ENCODE data around the gene ACHE.

The ACHE gene

DNA sequence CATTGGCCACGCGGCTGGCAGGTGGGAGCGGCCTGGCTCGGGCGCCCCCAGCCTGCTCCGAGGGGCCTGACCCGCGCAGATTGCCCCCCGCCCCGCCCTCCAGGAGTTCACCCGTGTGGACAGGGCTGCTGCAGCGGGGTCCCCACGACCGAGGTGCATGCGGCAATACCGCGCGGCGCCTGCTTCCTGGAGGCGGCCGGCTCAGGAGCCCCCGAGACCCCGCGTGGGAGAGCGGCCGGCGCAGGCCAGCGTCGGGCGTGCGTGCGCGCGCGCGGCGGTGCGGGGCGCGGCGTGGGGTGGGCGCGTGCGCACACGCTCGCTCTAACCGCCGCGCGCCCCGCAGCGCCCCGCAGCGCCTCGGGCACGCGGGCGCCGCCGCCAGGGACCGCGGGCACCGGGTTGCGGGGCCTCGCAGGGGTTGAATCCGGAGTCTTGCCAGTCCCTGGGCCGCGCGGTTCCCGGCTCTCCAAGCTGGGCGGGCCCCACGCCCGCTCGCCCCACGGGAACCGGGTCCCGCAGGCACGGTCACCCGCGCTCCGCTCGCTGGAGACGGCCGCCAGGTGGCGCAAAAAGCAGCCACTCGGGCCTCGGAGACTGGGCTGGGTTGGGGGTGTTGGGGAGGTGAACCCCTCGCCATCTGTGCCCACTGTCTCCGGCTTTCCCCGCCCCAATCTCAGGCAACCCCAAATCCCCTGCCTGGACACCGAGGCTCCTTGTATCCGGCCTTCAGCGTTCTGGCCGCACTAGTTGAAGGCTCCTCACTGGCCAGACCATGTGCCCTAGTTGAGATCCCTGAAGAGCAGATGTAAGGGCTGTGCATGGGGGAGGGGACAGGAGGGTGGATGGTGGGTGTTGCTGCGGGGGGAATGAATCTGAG, 1.3 kb upstream of the ACHE start:
- DNase-seq (ENCODE audit: low read depth) = no peak

DNA sequence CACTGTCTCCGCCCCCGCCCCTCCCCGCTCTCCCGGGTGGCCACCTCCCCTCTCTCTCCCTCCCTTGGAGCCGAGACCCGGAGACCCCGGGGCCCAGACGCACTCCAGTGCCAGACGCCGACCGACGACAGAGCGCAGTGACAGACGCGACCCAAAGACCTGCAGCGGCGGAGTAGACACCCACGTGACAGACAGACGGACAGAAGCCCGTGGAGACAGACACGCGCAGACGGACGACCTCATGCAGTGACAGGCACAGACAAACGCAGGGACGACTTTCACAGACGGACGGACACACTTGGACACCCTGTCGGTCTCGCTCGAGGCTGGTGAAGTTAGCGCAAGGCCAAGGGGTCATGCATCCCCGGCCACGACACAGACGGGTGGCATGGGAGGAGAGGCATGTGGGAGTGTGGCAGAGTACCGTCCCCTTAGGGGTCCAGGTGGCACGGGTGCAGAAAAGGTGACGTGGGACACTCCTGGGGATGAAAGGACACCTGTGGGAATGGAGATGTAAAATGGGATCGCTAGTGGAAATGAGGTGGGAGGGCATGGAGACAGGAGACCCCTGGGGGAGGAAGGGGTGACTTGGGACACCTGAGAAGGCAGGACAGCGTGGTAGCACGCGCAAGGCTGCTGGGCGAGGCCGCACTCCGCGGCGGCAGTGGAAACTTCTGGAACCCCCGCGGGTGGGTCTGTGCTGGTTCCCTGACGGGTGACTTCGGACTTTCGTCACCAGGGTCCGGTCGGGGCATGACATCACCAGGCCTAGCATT, 456 bp upstream of the ACHE start:
- DNase-seq (ENCODE audit: low read depth) = no peak

DNA sequence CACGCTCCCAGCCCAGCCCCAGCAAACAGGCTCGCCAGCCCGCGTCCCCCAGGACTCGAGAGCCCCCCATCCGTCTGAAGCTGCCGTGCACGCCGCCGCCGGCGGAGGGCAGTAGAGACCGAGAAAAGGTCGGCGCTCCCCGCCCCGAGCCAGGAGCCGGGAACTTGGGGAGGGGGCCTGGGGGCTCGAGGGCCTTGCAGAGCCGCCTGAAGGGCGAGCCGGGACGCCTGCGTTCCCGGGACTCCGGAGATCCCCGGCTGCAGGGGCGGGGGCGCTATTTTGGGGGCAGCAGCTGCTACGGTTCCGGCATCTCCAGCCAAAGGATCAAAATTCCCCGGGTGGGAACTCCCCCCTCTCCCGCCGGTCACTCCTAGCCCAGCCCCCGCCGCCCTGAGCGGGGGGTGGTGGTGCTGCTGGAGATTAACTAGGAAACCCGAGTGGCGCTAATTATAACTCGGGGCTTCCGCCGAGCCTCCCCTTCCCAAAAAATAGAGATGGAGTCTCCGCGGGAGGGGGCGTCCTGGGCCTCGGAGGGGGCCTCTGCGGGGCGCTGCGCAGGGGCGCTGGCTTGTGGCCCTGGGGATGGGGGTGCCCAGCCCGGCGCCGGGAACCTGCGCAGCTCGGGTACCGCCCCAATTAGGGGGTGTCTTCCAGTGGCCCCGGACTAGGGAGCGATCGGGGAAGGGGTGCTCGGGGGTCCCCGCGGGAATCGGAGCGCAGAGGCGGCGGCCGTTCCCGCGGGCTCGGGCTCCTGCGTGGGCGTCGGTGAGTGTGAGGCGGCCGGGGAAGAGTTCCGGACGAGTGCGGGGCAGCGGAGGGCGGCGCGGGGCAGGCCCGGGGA, 608 bp downstream of the ACHE start:
- DNase-seq (ENCODE audit: low read depth) = no peak

DNA sequence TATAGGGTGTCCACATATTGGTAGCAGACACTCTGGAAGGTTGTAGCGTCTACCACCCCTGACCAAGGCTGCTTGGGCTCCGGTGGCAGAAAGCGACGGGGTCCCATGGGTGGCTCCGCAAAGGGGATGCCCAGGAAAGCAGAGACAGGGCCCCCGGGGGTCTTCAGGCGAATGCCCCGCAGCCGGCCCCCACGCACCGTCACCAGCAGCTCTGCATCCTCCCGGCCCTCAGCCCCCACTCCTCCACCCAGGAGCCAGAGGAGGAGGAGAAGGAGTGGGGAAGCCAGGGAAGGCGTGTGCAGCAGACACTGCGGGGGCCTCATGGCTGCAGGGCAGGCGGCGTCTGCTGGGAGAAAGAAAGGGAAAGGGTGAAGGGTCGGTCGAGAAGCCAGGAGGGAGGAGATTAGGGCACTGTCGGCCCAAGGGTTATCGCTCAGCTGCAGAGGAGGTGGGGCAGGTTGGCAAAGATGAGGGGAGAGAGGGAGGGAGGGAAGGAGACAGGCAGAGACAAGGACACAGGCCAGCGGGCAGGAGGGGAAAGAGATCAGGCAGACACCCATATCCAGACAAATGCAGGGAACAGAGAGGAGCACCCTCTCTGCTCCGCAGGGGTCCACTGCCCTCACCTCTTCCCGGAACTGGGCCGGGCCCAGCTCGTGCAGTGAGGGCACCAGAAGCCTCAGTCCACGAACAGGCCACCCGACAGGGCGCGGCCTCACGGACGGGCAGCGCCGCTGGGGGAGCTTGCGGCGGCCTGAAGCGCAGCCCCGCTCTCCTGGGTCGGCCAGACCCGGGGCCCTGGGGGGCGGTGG, 1.6 kb downstream of the ACHE start:
- no peak for DNase-seq (ENCODE audit: low read depth)

DNA sequence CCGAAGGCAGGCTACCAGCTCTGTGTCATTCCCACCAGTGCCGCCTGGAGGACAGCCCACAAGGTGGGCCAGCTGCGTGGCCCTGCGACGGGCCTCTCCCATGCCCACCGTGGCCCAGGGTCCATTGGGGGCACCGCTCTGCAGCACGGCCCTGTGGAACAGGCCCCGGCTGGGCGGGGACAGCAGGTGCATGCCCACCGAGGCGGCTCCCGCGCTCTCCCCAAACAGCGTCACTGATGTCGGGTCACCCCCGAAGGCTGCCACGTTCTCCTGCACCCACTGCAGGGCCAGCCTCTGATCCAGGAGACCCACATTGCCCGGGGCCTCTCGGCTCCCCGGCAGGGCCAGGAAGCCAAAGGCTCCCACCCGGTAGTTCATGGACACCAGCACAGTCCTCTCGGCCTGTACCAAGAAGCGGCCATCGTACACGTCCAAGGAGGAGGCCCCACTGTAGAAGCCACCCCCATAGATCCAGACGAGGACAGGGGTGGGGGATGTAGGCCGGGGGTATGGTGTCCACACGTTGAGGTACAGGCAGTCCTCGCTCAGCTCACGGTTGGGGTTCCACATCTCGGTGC, 2.3 kb downstream of the ACHE start:
- no peak for DNase-seq (ENCODE audit: low read depth)

DNA sequence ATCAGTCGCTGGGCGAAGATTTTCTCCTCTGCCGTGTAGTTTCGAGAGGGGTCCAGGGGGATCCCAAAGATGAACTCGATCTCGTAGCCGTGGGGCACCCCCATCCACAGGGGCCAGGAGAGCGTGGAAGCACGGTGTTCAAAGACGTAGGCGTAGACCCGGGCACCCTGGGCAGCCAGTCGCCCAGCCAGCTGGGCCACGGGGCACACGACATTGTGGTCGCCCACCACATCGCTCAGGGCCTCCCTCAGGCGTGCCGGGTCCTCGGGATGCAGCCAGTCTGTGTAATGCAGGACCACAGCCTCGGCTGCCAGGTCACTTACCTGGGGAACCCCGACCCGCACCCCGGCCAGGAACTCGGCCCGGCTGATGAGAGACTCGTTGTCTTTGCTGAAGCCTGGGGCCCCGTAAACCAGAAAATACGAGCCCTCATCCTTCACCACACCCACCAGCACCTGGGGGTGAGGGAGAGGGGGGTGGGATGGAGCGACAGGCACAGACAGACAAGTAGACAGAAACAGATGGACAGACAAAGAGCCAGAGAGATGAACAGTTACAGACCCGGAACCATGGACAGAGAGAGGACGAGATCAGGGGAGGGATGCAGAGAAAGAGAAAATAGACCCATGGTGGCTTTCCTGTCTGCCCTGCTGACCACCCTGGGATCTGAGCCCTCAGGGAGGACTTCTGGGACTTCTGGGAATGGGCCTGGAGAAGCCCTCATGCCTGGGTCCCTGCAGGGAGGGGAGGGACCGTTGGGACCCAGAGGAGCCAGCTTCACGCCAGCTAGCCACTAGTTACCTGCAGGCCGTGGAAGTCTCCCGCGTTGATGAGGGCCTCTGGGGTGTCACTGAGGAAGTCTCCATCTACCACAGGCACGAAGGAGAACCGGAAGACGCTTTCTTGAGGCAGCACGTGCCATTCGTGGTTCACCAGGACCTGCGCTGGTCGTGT, 3.0 kb downstream of the ACHE start:
- DNase-seq (ENCODE audit: low read depth) = no peak

DNA sequence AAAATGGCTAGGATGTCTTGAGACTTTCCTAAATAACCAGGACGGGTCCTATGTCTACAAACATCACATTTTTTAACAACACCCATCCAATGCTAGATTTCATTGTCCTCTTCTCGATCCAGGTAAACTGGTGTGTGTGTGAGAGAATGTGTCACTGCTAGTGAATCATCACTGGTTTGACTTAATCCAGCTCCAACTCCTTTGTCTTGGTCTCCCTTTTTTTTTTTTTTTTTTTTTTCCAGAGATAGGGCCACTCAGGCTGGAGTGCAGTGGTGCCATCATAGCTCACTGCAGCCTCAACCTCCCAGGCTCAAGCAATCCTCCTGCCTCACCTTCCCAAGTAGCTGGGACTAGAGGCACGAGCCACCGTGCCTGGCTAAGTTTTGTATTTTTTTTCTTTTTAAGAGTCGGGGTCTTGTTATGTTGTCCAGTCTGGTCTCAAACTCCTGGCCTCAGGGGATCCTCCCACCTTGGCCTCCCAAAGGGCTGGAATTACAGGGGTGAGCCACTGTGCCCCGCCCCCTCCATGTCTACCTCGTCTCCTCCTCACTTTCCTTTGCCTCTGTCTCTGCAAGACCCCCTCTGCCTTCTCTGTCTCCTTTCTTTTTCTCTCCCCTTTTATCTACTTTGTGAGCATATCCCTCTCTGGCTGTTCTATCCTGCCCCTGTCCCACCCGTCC, 4.0 kb downstream of the ACHE start:
- no peak for DNase-seq (ENCODE audit: low read depth)

DNA sequence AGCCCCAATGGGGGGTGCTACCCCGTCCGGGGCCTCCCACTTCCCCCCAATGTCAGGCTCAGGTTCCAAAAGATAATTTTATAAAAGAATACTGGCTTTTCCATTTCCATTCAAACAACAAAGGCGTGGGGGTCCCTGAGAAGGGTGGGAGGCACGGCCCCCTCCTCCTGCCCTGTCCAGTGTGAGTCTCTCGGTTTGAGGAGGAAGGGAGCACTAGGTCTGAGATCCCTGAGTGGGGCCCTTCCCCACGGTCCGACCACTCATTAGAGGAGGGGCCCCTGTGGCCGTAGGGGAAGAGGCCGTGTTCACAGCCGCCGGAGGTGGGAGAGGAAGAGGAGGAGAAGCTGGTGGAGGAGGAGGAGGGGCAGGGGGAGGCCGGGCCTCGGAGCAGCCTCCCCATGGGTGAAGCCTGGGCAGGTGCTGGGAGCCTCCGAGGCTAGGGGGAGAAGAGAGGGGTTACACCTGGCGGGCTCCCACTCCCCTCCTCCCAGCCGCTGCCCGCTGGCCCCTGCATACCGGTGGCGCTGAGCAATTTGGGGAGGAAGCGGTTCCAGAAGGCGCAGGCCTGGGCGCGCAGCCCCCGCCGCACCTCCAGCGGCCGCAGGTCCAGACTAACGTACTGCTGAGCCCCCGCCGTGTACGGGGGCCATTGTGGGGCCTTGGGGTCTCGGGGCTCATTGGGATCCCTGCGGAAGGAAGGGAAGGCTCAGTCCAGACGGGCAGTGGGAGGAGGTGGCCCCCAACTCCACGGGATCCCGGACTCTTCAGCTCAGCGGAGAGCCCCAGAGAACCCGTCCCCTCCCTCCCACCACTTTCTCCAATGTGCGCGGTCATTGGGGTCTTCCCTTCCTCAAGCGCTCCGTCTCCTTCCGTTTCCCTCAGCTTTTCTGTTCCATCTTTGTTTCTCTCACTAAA, 4.8 kb downstream of the ACHE start:
- no peak for DNase-seq (ENCODE audit: low read depth)

DNA sequence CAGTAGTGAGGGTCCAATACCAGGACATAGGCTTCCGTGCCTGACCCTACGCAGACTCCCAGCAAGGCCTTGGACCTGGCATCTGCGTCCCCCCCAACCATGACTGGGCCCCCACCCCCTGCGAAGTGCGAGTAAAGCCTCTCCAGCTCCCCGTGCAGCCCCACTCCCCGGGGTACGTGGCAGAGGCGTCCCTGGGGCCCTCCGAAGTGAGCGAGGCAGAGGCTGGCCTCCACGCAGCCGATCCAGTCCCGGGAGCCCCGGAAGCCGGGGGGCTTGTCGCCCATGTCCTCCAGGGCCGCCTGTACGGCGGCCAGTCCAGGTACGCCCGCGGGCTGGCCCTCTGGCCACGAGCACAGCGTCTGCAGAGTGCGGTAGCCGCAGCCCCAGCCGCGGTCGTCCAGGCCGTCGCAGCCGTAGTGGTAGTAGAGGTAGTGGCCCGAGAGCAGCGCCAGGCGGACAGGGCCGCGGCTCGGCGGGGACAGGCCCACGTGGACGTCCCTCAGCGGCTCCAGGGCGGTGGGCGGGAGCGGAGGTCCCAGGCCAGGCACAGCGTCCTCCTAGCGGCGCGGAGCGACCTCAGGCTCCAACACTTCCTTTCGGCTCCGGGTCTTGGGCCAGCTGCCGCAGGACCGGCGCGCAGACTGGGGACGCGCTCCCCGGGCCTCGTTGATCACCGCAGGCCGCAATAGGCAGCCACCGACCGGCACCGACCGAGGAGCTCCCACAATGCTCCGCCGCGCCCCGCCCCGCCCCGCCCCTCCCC, 6.5 kb downstream of the ACHE start, which contains the start of gene UFSP1:
Gene UFSP1 (minus strand): TSS at position 728 of the 763 bp plus-strand sequence. CDS start 444 bp downstream, at position 284.
- no peak for DNase-seq (ENCODE audit: low read depth)

DNA sequence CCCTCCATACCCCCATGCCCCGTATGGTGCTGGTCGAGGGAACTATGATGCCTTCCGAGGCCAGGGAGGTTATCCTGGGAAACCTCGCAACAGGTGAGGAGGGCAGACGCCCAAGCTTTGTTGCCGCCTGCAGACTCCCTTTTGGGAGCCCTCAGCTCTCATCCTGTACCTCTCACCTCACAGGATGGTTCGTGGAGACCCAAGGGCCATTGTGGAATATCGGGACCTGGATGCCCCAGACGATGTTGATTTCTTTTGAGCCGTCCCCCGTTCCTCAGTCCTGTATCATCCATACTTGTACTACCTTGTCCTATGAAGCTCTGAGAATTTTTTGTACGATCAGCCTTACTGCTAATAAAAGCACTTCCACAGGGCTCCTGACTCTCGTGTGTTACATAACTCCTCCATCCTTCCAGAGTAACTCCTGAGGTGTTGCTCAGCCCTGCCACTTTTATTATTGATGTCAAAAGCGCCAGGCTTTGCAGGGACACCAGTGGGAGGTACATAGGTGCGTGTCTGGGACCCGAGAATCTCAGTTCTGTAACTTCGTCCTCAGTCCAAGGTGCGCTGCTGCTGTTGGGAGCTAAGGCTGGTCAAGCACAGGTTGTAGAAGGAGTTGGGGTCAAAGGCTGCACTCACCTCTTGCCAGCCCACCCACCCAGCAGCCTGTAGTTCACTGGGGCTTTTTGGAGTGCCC, 7.2 kb downstream of the ACHE start:
- no peak for DNase-seq (ENCODE audit: low read depth)

DNA sequence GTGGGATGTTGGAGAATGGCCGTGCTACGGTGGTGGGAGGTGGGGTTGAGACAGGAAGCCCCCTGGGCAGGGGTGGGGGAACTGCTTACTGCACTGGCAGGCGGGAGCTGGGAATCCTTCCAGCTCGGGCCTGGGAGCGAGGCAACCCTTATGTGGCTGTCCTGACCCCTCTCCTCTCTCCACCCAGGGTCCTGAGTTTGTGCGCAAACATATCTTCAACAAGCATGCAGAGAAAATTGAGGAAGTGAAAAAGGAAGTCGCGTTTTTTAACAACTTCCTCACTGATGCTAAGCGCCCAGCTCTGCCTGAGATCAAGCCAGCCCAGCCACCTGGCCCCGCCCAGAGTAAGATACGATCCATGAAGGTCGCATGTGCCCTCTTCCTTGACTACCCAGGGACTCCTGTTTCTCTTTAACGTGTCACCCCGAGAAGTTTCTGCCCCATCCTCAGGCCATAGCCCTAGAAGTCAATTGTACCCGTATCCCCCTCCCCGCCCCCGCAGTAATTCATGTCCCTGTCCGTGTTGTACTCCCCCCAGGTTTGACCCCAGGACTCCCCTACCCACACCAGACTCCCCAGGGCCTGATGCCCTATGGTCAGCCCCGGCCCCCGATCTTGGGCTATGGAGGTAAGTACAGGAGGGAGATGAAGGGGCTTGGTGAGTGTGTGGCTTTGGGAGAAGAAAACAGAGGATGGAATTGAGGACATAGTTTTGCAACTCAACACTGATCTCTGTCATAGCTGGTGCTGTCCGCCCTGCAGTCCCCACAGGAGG, 8.0 kb downstream of the ACHE start:
- no peak for DNase-seq (ENCODE audit: low read depth)

DNA sequence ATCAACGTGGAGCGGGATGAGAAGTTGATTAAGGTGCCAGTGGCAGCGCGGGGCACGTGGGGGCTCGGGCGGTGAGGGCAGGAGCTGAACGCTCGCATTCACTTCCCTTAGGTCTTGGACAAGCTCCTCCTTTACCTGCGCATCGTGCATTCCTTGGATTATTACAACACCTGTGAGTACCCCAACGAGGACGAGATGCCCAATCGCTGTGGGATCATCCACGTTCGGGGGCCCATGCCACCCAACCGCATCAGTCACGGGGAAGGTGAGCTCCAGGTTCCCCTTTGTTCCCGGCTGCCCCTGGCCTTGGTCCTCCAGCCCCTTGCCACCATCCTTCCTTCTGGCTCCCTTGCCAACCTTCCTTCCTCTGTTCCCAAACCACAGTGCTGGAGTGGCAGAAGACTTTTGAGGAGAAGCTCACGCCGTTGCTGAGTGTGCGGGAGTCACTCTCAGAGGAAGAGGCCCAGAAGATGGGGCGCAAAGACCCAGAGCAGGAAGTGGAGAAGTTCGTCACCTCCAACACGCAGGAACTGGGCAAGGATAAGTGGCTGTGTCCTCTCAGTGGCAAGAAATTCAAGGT, 8.7 kb downstream of the ACHE start:
- no peak for DNase-seq (ENCODE audit: low read depth)

DNA sequence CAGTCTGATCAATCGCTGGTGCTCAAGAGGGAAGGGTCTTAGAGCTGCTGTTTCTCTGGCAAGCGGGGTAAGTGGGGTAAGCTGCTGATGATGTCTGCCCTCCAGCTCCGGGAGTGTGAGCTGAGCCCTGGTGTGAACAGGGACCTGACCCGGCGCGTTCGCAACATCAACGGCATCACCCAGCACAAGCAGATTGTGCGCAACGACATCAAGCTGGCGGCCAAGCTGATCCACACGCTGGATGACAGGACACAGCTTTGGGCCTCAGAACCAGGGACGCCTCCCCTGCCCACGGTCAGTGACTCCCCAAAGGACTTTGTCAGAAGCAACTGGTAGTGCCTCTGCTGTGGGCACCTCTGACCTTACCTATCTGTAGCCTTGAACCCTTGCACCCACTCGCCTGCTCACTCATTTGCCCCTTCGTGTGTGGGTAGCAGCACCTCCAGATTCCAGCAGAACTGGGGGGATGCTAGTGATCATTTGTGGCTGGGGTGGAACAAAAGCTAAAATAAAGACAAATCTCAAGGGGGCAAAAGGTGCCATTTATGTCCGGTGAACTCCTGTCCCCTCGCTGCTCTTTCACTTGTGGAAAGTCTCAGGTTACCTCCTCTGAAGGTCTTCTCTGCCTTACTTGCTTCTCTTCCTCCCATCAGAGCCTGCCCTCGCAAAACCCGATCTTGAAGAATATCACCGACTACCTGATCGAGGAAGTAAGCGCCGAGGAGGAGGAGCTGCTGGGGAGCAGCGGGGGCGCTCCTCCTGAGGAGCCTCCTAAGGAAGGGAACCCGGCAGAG, 9.3 kb downstream of the ACHE start:
- no peak for DNase-seq (ENCODE audit: low read depth)

DNA sequence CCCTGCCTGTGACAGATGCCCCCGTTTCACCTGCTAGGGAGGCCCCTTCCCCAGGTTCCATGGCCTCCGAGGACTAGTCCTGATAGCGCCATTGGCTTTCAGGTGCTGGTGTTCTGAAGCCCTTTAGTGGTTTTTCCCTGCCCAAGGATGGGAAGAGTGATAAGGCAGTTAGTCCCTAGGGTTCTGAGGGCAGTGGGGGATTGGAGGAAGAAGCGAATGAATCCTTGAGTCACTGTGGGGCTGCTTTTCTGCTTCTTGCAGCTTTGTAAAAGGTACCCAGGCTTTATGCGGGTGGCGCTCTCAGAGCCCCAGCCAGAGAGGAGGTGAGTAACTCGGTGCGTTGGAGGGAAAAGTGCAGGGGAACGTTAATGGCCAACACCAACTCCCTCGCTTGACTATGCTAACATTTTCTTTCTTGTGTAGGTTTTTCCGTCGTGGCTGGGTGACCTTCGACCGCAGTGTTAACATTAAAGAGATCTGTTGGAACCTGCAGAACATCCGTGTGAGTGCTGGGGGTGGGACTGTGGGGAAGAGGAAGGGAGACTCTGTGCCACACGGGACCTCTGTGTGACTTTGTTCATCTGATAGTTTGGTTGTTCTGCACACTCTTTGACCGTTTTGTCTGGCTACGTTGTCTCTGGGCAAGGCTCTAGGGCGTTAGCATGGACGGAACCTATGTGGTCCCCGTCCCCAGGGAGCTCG, 10.1 kb downstream of the ACHE start:
- no peak for DNase-seq (ENCODE audit: low read depth)

Measured in stimulated activated CD8-positive, alpha-beta memory T cell treated with anti-CD3 and anti-CD28 coated beads, Interleukin-12 subunit alpha, Interleukin-12 subunit beta, amount 100 ng/mL, for 4 hours (primary cell).